Activated naive CD4-positive, alpha-beta T cell treated with anti-CD3 and anti-CD28 coated beads, Interleukin-2, amount 50 U/mL, for 24 hours (primary cell): ENCODE results near the gene MLLT3.

ENCODE experiments used
- H3K27ac Mint-ChIP-seq: one replicate; pipeline ENCODE4 v1.8.0; 2021; ENCODE audit warnings: mild to moderate bottlenecking, mixed read lengths
- H3K27me3 Mint-ChIP-seq: one replicate; pipeline ENCODE4 v1.8.0; 2021; ENCODE audit warnings: mixed read lengths
- H3K36me3 Mint-ChIP-seq: one replicate; pipeline ENCODE4 v1.8.0; 2021; ENCODE audit warnings: mixed read lengths
- H3K4me1 Mint-ChIP-seq: one replicate; pipeline ENCODE4 v1.8.0; 2021; ENCODE audit warnings: mixed read lengths
- H3K4me3 Mint-ChIP-seq: one replicate; pipeline ENCODE4 v1.8.0; 2021; ENCODE audit warnings: mild to moderate bottlenecking, mixed read lengths
- H3K9me3 Mint-ChIP-seq: one replicate; pipeline ENCODE4 v1.8.0; 2021; ENCODE audit warnings: mixed read lengths

Gene MLLT3

GRCh38 chr9:20294046-20294750 lies 328.1 kb downstream of the MLLT3 start:
- Mint-ChIP-seq H3K4me1 (peaks cover 15% of the 10 kb centered on the region), H3K27me3 (no peaks in the 10 kb centered on the region), H3K4me3 (no peak overlapping the region), H3K9me3 (peaks cover 9% of the 10 kb centered on the region), H3K36me3 (peaks cover 7% of the 10 kb centered on the region), H3K27ac (peak overlapping the region; percentile 37)

- Mint-ChIP-seq H3K27me3 (no peaks in the 10 kb centered on the region), H3K36me3 (peaks cover 8% of the 10 kb centered on the region), H3K4me3 (no peak overlapping the region), H3K4me1 (peaks cover 7% of the 10 kb centered on the region), H3K27ac (no peak overlapping the region), H3K9me3 (peaks cover 9% of the 10 kb centered on the region)
Measured at GRCh38 chr9:20292002-20292401, 330.3 kb downstream of the MLLT3 start.
